IMR-90 (cell line): ENCODE measurements around the gene PSMD6. TPM values are rescaled to one million over a fixed set of nuclear protein-coding genes. Genes with fewer than 3 reads are reported as not detected.

ENCODE experiments used
- ATAC-seq: fragments of 200-7000 bp; cut with Tn5 transposase; 2 replicates; pipeline ENCODE4 v1.9.1; 2020; ENCODE audit warnings: low read depth, mild to moderate bottlenecking, moderate library complexity
- BruUV-seq: library from RNA; stranded (reverse); fragments of 400-500 nt; replicated peaks from 2 replicates; lab custom pipeline; 2021; lab: Mats Ljungman, UMichigan
- CTCF ChIA-PET: fragments of 300-600 bp; formaldehyde crosslinking; extraction: SDS; loops from one replicate; lab custom pipeline; 2021; ENCODE audit warnings: antibody characterized with exemption; lab: Yijun Ruan, JAX
- POLR2A ChIA-PET: fragments of 300-600 bp; sonication (Branson Sonifier 250); formaldehyde crosslinking; loops from one replicate; lab custom pipeline; 2022; ENCODE audit warnings: antibody characterized with exemption; ENCODE audit not compliant: unreplicated experiment; lab: Charles Lee
- DNase-seq: peaks from one replicate; pipeline ENCODE4 v3.0.0; 2013
- H2AFZ ChIP-seq: replicated peaks from 2 replicates; pipeline ENCODE3; 2013; ENCODE audit warnings: low read length, mild to moderate bottlenecking; ENCODE audit not compliant: poor library complexity
- H2AK5ac ChIP-seq: 2 replicates; pipeline ENCODE4 v1.6.1; 2013; ENCODE audit warnings: low read depth, low read length, inconsistent platforms
- H2AK9ac ChIP-seq: replicated peaks from 2 replicates; pipeline ENCODE3; 2013; ENCODE audit warnings: mild to moderate bottlenecking, low read depth, low read length, moderate library complexity; ENCODE audit not compliant: poor library complexity
- H2BK120ac ChIP-seq: 2 replicates; pipeline ENCODE4 v1.6.1; 2013; ENCODE audit warnings: low read depth, low read length, inconsistent platforms
- H2BK15ac ChIP-seq: 3 replicates; pipeline ENCODE4 v1.6.1; 2013; ENCODE audit warnings: low read depth, low read length, inconsistent platforms
- H2BK20ac ChIP-seq: 2 replicates; pipeline ENCODE4 v1.6.1; 2013; ENCODE audit warnings: low read depth, mild to moderate bottlenecking, inconsistent platforms, low read length, moderate library complexity
- H2BK5ac ChIP-seq: 2 replicates; pipeline ENCODE4 v1.6.1; 2013; ENCODE audit warnings: mild to moderate bottlenecking, low read depth, low read length, inconsistent platforms; ENCODE audit not compliant: poor library complexity, severe bottlenecking
- H3K14ac ChIP-seq: replicated peaks from 2 replicates; pipeline ENCODE4 v1.6.1; 2013; ENCODE audit warnings: low read depth, low read length, inconsistent platforms
- H3K18ac ChIP-seq: 2 replicates; pipeline ENCODE4 v1.6.1; 2013; ENCODE audit warnings: low read depth, low read length, control low read depth
- H3K23ac ChIP-seq: 2 replicates; pipeline ENCODE4 v1.6.1; 2013; ENCODE audit warnings: low read depth, low read length, inconsistent platforms
- H3K27ac ChIP-seq: 2 replicates; pipeline ENCODE4 v1.5.1; 2013; ENCODE audit warnings: mild to moderate bottlenecking, control low read depth, low read length; ENCODE audit not compliant: insufficient read depth
- H3K27me3 ChIP-seq: 2 replicates; pipeline ENCODE4 v1.6.1; 2013; ENCODE audit warnings: low read length; ENCODE audit not compliant: control insufficient read depth, insufficient read depth
- H3K36me3 ChIP-seq: 2 replicates; pipeline ENCODE4 v1.6.1; 2013; ENCODE audit warnings: low read length, mixed read lengths; ENCODE audit not compliant: control insufficient read depth, insufficient read depth
- H3K4ac ChIP-seq: 2 replicates; pipeline ENCODE4 v1.6.1; 2013; ENCODE audit warnings: low read depth, low read length, inconsistent platforms
- H3K4me1 ChIP-seq: 2 replicates; pipeline ENCODE4 v1.6.1; 2013; ENCODE audit warnings: low read length, mixed read lengths; ENCODE audit not compliant: control insufficient read depth, insufficient read depth
- H3K4me2 ChIP-seq: 2 replicates; pipeline ENCODE4 v1.6.1; 2013; ENCODE audit warnings: low read depth, mild to moderate bottlenecking, control low read depth, low read length, moderate library complexity
- H3K4me3 ChIP-seq: 2 replicates; pipeline ENCODE4 v1.5.1; 2013; ENCODE audit warnings: low read depth, mild to moderate bottlenecking, control low read depth, low read length, moderate library complexity; ENCODE audit not compliant: insufficient read depth
- H3K56ac ChIP-seq: 2 replicates; pipeline ENCODE4 v1.6.1; 2013; ENCODE audit warnings: low read length, inconsistent platforms; ENCODE audit not compliant: insufficient read depth; ENCODE audit errors: extremely low read depth
- H3K79me1 ChIP-seq, 2 experiments: 2 replicates each; pipeline ENCODE4 v1.6.1; 2013; ENCODE audit warnings: low read length in 2 of 2, inconsistent platforms in 1 of 2, low read depth in 1 of 2
- H3K9ac ChIP-seq: 2 replicates; pipeline ENCODE4 v1.6.1; 2013; ENCODE audit warnings: low read depth, low read length, control low read depth
- H3K9me1 ChIP-seq: 2 replicates; pipeline ENCODE4 v1.6.1; 2013; ENCODE audit warnings: low read length, inconsistent platforms; ENCODE audit not compliant: insufficient read depth
- H3K9me3 ChIP-seq: 2 replicates; pipeline ENCODE4 v1.6.1; 2013; ENCODE audit warnings: low read length; ENCODE audit not compliant: control insufficient read depth, insufficient read depth
- H4K20me1 ChIP-seq: 2 replicates; pipeline ENCODE4 v1.6.1; 2013; ENCODE audit warnings: low read length, inconsistent platforms; ENCODE audit not compliant: insufficient read depth
- H4K5ac ChIP-seq: 2 replicates; pipeline ENCODE4 v1.6.1; 2013; ENCODE audit warnings: mild to moderate bottlenecking, low read depth, low read length, control low read depth
- H4K8ac ChIP-seq, 2 experiments: 2 replicates each; pipeline ENCODE4 v1.6.1; 2013; ENCODE audit warnings: low read depth in 2 of 2, low read length in 2 of 2, control low read depth in 1 of 2, inconsistent platforms in 1 of 2
- H4K91ac ChIP-seq: 2 replicates; pipeline ENCODE4 v1.6.1; 2013; ENCODE audit warnings: low read depth, low read length, inconsistent platforms; ENCODE audit not compliant: insufficient read depth
- BHLHE40 ChIP-seq: fragments of 150-350 bp; IDR thresholded peaks from 2 replicates; pipeline ENCODE4 v1.6.1; 2016; ENCODE audit warnings: mild to moderate bottlenecking, low read depth, low read length
- CEBPB ChIP-seq: IDR thresholded peaks from 2 replicates; pipeline ENCODE4 v1.6.1; 2012; ENCODE audit warnings: low read depth, low read length, improper control_type of control experiment
- CHD1 ChIP-seq: IDR thresholded peaks from 2 replicates; pipeline ENCODE4 v1.6.1; 2012; ENCODE audit warnings: low read depth, low read length, improper control_type of control experiment
- FOS ChIP-seq: fragments of 150-350 bp; IDR thresholded peaks from 2 replicates; pipeline ENCODE4 v1.6.1; 2016; ENCODE audit warnings: low read depth, low read length
- MAFK ChIP-seq: IDR thresholded peaks from 2 replicates; pipeline ENCODE4 v1.6.1; 2012; ENCODE audit warnings: low read depth, low read length, improper control_type of control experiment
- MAZ ChIP-seq: IDR thresholded peaks from 2 replicates; pipeline ENCODE4 v1.6.1; 2012; ENCODE audit warnings: low read depth, mild to moderate bottlenecking, low read length, improper control_type of control experiment, moderate library complexity, borderline replicate concordance
- MXI1 ChIP-seq: IDR thresholded peaks from 2 replicates; pipeline ENCODE4 v1.6.1; 2012; ENCODE audit warnings: low read depth, mild to moderate bottlenecking, low read length, moderate library complexity, borderline replicate concordance
- RAD21 ChIP-seq: IDR thresholded peaks from 2 replicates; pipeline ENCODE4 v1.6.1; 2012; ENCODE audit warnings: low read length, improper control_type of control experiment
- RCOR1 ChIP-seq: IDR thresholded peaks from 2 replicates; pipeline ENCODE4 v1.6.1; 2012; ENCODE audit warnings: mild to moderate bottlenecking, low read length, improper control_type of control experiment; ENCODE audit not compliant: insufficient replicate concordance
- RFX5 ChIP-seq: IDR thresholded peaks from 2 replicates; pipeline ENCODE4 v1.8.0; 2012; ENCODE audit warnings: low read depth, mild to moderate bottlenecking, low read length, moderate library complexity
- SMC3 ChIP-seq: fragments of 150-350 bp; IDR thresholded peaks from 2 replicates; pipeline ENCODE4 v1.6.1; 2016; ENCODE audit warnings: low read depth, mild to moderate bottlenecking, antibody characterized with exemption, low read length, moderate library complexity
- WGBS, 2 experiments: methylation state at CpG; one replicate each; pipeline versions ENCODE4 v1.1.5 to v1.1.7; 2013; ENCODE audit warnings: missing lambda C conversion rate in 2 of 2; ENCODE audit not compliant: insufficient read length in 1 of 2; ENCODE audit errors: extremely low coverage in 2 of 2; 5-methylcytosine and 5-hydroxymethylcytosine counted together
- dilution Hi-C: fragments of 300-500 bp; cut with HindIII; formaldehyde crosslinking; loops from one replicate; pipeline ENCODE4 v1.14.3; 2018; ENCODE audit warnings: low sequenced_read_pairs; ENCODE audit not compliant: unreplicated experiment
- in situ Hi-C: fragments of 300-500 bp; cut with MboI; formaldehyde crosslinking; loops from 3 replicates; pipeline ENCODE4 v1.14.3; 2019; ENCODE audit warnings: low sequenced_read_pairs, inconsistent platforms, mixed read lengths
- intact Hi-C: fragments of 100-400 bp; cut with micrococcal nuclease; formaldehyde crosslinking; loops from 2 replicates; pipeline ENCODE4 v1.10.0; 2022
- polyA plus RNA-seq, 3 experiments: library from polyadenylated mRNA; depleted of rRNA; stranded (reverse); fragments of >200 nt; gene quantifications; 2 replicates each; pipeline ENCODE4 v1.2.3, GENCODE V29; 2012; ENCODE audit warnings: low replicate concordance in 1 of 3
- total RNA-seq: library from RNA; depleted of rRNA; stranded (reverse); fragments of >200 nt; gene quantifications from 2 replicates; pipeline ENCODE4 v1.2.3, GENCODE V29; 2012
- TF ChIP-seq, protein P1 (sequence below): fragments of 150-350 bp; IDR thresholded peaks from 2 replicates; pipeline ENCODE4 v1.6.1; 2017; ENCODE audit warnings: mild to moderate bottlenecking, antibody characterized with exemption, low read length, low read depth
- TF ChIP-seq, protein P2 (sequence below): conservative IDR thresholded peaks from 2 replicates; pipeline ENCODE4 v1.5.1; 2012; ENCODE audit warnings: mild to moderate bottlenecking, low read depth, low read length, improper control_type of control experiment
- TF ChIP-seq, protein P3 (sequence below): fragments of 150-350 bp; IDR thresholded peaks from 2 replicates; pipeline ENCODE4 v1.6.1; 2016; ENCODE audit warnings: low read depth, mild to moderate bottlenecking, low read length, moderate library complexity, borderline replicate concordance

PSMD6 gene
- total and polyA plus RNA-seq, 2 of the 4 experiments (the other 2 are of a cell fraction), result 86.6 to 91.8 TPM

DNA sequence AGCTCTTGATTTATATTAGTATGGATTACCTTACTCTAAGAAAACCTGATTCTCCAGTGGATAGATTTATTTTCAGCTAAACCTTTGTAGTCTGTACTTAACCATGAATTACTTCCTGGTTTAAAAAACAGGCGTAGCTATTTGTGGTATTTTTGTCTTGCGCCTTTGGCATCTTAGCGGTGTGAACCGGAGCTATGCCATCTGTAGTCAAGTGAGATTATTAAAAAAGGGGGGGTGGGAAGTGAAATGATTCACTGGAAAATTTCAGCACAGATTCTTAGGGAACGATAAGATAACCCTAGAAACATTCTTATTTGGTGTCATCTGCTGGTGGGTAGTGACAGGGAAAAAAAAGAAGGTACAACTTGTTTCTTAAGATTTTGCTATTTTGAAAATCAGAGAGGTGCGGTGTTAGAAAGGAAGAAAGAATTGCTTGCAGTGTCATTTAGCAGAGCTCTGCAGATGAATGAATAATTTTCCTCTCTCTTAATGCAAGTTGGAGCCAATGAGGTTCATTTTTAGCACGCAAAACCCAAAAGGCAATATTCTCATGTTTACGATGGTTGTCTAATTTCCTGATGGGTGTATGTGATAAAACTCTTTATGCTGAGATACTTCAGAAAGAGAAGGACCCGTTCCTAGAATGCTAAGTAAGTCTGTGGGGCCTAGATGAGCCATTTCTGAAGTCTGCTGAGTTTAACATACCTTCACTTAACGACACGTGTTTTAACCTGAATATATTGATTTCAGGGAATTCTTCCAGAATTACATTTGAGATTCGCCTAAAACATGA lies 44.0 kb downstream of the PSMD6 start:
- in situ Hi-C loops, result loop anchor here (25.0 kb wide), 1 partner anchor 1367 kb away; no protein-coding TSS in a partner anchor
- H2AK9ac ChIP-seq, result no peak overlapping the region
- BruUV-seq, result no TSS peak
- TF ChIP-seq, protein P1, sequence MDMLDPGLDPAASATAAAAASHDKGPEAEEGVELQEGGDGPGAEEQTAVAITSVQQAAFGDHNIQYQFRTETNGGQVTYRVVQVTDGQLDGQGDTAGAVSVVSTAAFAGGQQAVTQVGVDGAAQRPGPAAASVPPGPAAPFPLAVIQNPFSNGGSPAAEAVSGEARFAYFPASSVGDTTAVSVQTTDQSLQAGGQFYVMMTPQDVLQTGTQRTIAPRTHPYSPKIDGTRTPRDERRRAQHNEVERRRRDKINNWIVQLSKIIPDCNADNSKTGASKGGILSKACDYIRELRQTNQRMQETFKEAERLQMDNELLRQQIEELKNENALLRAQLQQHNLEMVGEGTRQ, result no peak
- TF ChIP-seq MAFK, result no peak
- TF ChIP-seq, protein P2, sequence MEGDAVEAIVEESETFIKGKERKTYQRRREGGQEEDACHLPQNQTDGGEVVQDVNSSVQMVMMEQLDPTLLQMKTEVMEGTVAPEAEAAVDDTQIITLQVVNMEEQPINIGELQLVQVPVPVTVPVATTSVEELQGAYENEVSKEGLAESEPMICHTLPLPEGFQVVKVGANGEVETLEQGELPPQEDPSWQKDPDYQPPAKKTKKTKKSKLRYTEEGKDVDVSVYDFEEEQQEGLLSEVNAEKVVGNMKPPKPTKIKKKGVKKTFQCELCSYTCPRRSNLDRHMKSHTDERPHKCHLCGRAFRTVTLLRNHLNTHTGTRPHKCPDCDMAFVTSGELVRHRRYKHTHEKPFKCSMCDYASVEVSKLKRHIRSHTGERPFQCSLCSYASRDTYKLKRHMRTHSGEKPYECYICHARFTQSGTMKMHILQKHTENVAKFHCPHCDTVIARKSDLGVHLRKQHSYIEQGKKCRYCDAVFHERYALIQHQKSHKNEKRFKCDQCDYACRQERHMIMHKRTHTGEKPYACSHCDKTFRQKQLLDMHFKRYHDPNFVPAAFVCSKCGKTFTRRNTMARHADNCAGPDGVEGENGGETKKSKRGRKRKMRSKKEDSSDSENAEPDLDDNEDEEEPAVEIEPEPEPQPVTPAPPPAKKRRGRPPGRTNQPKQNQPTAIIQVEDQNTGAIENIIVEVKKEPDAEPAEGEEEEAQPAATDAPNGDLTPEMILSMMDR, result no peak
- no peak for TF ChIP-seq CHD1
- no peak for TF ChIP-seq FOS
- TF ChIP-seq RAD21, result no peak
- TF ChIP-seq RCOR1, result no peak
- TF ChIP-seq, protein P3, sequence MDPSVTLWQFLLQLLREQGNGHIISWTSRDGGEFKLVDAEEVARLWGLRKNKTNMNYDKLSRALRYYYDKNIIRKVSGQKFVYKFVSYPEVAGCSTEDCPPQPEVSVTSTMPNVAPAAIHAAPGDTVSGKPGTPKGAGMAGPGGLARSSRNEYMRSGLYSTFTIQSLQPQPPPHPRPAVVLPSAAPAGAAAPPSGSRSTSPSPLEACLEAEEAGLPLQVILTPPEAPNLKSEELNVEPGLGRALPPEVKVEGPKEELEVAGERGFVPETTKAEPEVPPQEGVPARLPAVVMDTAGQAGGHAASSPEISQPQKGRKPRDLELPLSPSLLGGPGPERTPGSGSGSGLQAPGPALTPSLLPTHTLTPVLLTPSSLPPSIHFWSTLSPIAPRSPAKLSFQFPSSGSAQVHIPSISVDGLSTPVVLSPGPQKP, result no peak
- no peak for TF ChIP-seq MXI1
- no peak for TF ChIP-seq MAZ
- no peak for TF ChIP-seq BHLHE40
- TF ChIP-seq CEBPB, result no peak
- no peak for TF ChIP-seq RFX5
- TF ChIP-seq SMC3, result no peak

More for the DNA sequence above, 44.0 kb downstream of the PSMD6 start:
- H3K36me3 ChIP-seq, result peaks cover 20% of the 10 kb centered on the region
- H3K56ac ChIP-seq, result no peak overlapping the region
- H3K27me3 ChIP-seq, result no peaks in the 10 kb centered on the region
- no peak overlapping the region for H2BK5ac ChIP-seq
- H2BK15ac ChIP-seq, result no peak overlapping the region
- no peak overlapping the region for H4K91ac ChIP-seq
- H2AFZ ChIP-seq, result no peak overlapping the region
- peaks cover 9% of the 10 kb centered on the region; the same call in 1 of the 2 replicates for H4K20me1 ChIP-seq
- peaks cover 64 to 66% of the 10 kb centered on the region in 2 experiments for H3K79me1 ChIP-seq
- no CpG with 5 or more reads among the region's 12 CpGs for WGBS, 2 experiments
- dilution Hi-C loops, result no loop called here
- H3K9me1 ChIP-seq, result peaks cover 17% of the 10 kb centered on the region
- no peak for ATAC-seq
- no peak overlapping the region for H3K4ac ChIP-seq
- H3K4me2 ChIP-seq, result no peak overlapping the region
- no peak overlapping the region for H3K27ac ChIP-seq
- DNase-seq, result no peak
- H3K4me3 ChIP-seq, result no peak overlapping the region
- intact Hi-C loops, result loop anchor here (5.0 kb wide), 1 partner anchor 117 kb away; the partner anchor contains the start of genes ATXN7 and THOC7
- no peak overlapping the region for H3K23ac ChIP-seq
- no peak overlapping the region for H2BK120ac ChIP-seq
- H3K4me1 ChIP-seq, result peaks cover 11% of the 10 kb centered on the region
- H3K9me3 ChIP-seq, result no peaks in the 10 kb centered on the region
- ChIA-PET POLR2A (interaction anchor here (0.6 kb wide), 1 partner anchor 9 kb away, joined by 4 read pairs; no protein-coding TSS in a partner anchor), CTCF (interaction anchor here (0.8 to 2.5 kb wide), 5 partner anchors 14 to 161 kb away, joined by 3 to 14 read pairs (median 4); no protein-coding TSS in a partner anchor)
- H3K14ac ChIP-seq, result no peak overlapping the region
- H2BK20ac ChIP-seq, result no peak overlapping the region
- no peak overlapping the region for H4K5ac ChIP-seq
- H4K8ac ChIP-seq, result no peak overlapping the region
- H2AK5ac ChIP-seq, result no peak overlapping the region
- no peak overlapping the region for H3K18ac ChIP-seq
- no peak overlapping the region for H3K9ac ChIP-seq
